Gastroesophageal sphincter (tissue), 4 donors: ENCODE results near the gene FGF19. TPM values are rescaled to one million over a fixed set of nuclear protein-coding genes. Genes with fewer than 3 reads are reported as not detected.

Experiments
- ATAC-seq: fragments of 150-250 bp; one replicate; pipeline ENCODE4 v1.9.1; 2016; ENCODE audit warnings: mild to moderate bottlenecking, moderate library complexity
- H3K27ac ChIP-seq, 4 donors: fragments of 200-600 bp; sonication (generic) in 3 of 4; 1 replicate in 3 of 4; 2 replicates in 1 of 4; pipeline ENCODE4 v1.5.1; 2016 to 2019
- H3K27me3 ChIP-seq: fragments of 200-600 bp; sonication (generic); one replicate; pipeline ENCODE4 v1.5.1; 2019
- H3K36me3 ChIP-seq, 2 donors: fragments of 200-600 bp; sonication (generic); one replicate each; pipeline ENCODE4 v1.5.1; 2019; ENCODE audit warnings: control low read depth in 1 of 2
- H3K4me1 ChIP-seq, 3 donors: fragments of 200-600 bp; sonication (generic); 1 replicate in 2 of 3; 2 replicates in 1 of 3; pipeline ENCODE4 v1.5.1; 2016 to 2019; ENCODE audit warnings: control low read depth in 2 of 3
- H3K4me3 ChIP-seq, 2 donors: fragments of 200-600 bp; sonication (generic); one replicate each; pipeline ENCODE4 v1.5.1; 2019; ENCODE audit warnings: mild to moderate bottlenecking in 1 of 2, moderate library complexity in 1 of 2
- H3K9me3 ChIP-seq, 3 donors: fragments of 200-600 bp; sonication (generic); one replicate each; pipeline ENCODE4 v1.5.1; 2017 to 2019; ENCODE audit warnings: control low read depth in 2 of 3
- EP300 ChIP-seq: sonication (generic); formaldehyde crosslinking; IDR thresholded peaks from one replicate; pipeline ENCODE4 v1.6.1; 2017; ENCODE audit warnings: antibody characterized with exemption, mild to moderate bottlenecking
- POLR2A ChIP-seq, 2 donors: fragments of 450-650 bp; IDR thresholded peaks; one replicate each; pipeline ENCODE4 v1.6.1; 2017; ENCODE audit warnings: antibody characterized with exemption in 2 of 2, mild to moderate bottlenecking in 2 of 2, moderate library complexity in 1 of 2
- POLR2AphosphoS5 ChIP-seq: sonication (generic); formaldehyde crosslinking; IDR thresholded peaks from one replicate; pipeline ENCODE4 v1.6.1; 2017; ENCODE audit warnings: antibody characterized with exemption
- WGBS, 2 donors: methylation state at CpG; one replicate each; pipeline ENCODE4 v1.1.5; 2018; ENCODE audit warnings: low coverage in 1 of 2; 5-methylcytosine and 5-hydroxymethylcytosine counted together
- total RNA-seq, 4 donors: library from RNA; depleted of rRNA; stranded (reverse); fragments of >200 nt; gene quantifications; one replicate each; pipeline ENCODE4 v1.1.0, GENCODE V29; 2016
- TF ChIP-seq, protein P1 (sequence below), 4 experiments: fragments of 200-600 bp in 2 of 4; fragments of 450-650 bp in 2 of 4; sonication (generic) in 1 of 4; IDR thresholded peaks; one replicate each; pipeline ENCODE4 v1.5.1; 2017 to 2019; ENCODE audit warnings: antibody characterized with exemption in 4 of 4, mild to moderate bottlenecking in 2 of 4, moderate library complexity in 2 of 4

Gene FGF19
- total RNA-seq, 4 donors from 2014 or later = not detected

DNA sequence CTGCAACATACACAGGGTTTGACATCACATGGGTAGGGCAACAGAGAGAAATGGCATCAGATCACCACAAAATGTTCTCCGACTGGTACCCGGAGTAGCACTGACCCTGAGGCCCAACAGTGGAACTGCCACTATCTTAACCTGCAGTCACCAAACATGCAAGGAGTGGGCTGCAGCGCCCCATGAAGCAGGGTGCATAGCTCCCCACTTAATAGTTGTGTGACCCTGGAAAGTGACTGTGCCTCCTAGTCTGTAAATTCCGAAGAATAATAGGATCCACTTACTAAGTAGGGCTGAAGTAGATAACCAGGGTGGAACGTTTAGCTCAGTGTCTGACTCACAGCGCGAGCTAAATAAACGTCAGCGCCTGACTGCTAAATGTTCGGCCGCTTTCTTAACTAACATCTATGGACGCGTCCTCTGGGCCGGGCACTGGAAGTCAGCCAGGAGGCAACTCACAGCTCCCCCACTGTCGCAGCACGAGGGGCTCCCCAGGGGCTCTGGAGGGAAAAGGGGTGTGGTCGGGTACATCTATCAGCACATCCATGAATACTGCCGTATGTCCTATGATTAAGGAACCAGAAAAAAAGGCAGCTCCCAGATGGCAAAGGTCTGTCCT is 29.4 kb downstream of the FGF19 start:
- no peak for ATAC-seq
- Histone ChIP-seq H3K27me3 (no peaks in the 10 kb centered on the region), H3K4me3 (peak overlapping the region; percentile 67 to 100), H3K9me3 (no peaks in the 10 kb centered on the region), H3K27ac (peak overlapping the region; percentile 35 to 91 (median 84)), H3K36me3 (peaks cover 0 to 30% of the 10 kb centered on the region in 2 donors), H3K4me1 (peaks cover 0 to 42% (median 19%) of the 10 kb centered on the region in 3 donors)
- whole genome bisulfite sequencing, 2 donors = 43% methylated on average over 6 of the region's 18 CpGs; no CpG with 5 or more reads in 1 of the 2 donors
- TF ChIP-seq POLR2AphosphoS5 (no peak), POLR2A (IDR thresholded peaks at IDR 0.05) (no peak), EP300 (no peak)
- TF ChIP-seq, protein P1, sequence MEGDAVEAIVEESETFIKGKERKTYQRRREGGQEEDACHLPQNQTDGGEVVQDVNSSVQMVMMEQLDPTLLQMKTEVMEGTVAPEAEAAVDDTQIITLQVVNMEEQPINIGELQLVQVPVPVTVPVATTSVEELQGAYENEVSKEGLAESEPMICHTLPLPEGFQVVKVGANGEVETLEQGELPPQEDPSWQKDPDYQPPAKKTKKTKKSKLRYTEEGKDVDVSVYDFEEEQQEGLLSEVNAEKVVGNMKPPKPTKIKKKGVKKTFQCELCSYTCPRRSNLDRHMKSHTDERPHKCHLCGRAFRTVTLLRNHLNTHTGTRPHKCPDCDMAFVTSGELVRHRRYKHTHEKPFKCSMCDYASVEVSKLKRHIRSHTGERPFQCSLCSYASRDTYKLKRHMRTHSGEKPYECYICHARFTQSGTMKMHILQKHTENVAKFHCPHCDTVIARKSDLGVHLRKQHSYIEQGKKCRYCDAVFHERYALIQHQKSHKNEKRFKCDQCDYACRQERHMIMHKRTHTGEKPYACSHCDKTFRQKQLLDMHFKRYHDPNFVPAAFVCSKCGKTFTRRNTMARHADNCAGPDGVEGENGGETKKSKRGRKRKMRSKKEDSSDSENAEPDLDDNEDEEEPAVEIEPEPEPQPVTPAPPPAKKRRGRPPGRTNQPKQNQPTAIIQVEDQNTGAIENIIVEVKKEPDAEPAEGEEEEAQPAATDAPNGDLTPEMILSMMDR (IDR thresholded peaks at IDR 0.05) = no peak

DNA sequence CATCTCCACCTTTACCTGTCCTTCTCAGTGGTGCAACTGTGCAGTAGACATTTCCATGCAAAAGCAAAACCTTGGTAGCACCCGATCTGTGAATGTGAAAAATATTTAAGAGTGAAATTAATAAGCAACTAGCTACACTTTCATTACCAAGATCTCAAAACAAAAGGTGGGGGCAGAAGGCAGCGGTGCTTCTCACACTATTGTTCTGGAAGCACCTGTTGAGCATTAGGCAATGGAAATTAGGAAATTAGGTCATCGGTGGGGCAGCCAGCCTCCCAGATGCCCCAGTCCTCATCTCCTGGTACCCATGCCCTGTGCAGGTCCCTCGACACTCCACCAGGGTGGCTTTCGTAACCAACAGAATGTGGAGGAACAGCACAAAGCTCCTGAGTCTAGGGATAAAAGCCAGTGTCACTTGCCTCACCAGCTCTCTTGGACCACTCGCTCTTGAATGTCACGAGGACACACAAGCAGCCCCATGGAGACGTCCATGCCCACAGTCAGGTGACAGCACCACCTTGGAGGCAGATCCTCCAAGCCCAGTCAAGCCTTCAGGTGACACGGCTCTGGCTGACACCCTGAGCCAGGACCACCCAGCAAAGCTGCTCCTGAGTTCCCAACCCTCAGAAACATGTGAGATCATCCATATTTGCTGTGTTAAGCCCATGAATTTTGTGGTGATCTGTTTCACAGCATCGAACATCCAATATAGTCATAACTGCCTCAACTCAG is 31.9 kb downstream of the FGF19 start:
- Histone ChIP-seq H3K27me3 (no peaks in the 10 kb centered on the region), H3K36me3 (peaks cover 0 to 51% of the 10 kb centered on the region in 2 donors), H3K27ac (no peak overlapping the region), H3K9me3 (no peaks in the 10 kb centered on the region), H3K4me1 (peaks cover 0 to 45% (median 19%) of the 10 kb centered on the region in 3 donors), H3K4me3 (no peak overlapping the region)
- WGBS, 2 donors = 71 to 74% methylated on average over 3 to 5 of the region's 10 CpGs
- TF ChIP-seq, protein P1 (IDR thresholded peaks at IDR 0.05) = no peak
- TF ChIP-seq POLR2A (IDR thresholded peaks at IDR 0.05) (no peak), POLR2AphosphoS5 (no peak), EP300 (no peak)
- ATAC-seq = no peak

DNA sequence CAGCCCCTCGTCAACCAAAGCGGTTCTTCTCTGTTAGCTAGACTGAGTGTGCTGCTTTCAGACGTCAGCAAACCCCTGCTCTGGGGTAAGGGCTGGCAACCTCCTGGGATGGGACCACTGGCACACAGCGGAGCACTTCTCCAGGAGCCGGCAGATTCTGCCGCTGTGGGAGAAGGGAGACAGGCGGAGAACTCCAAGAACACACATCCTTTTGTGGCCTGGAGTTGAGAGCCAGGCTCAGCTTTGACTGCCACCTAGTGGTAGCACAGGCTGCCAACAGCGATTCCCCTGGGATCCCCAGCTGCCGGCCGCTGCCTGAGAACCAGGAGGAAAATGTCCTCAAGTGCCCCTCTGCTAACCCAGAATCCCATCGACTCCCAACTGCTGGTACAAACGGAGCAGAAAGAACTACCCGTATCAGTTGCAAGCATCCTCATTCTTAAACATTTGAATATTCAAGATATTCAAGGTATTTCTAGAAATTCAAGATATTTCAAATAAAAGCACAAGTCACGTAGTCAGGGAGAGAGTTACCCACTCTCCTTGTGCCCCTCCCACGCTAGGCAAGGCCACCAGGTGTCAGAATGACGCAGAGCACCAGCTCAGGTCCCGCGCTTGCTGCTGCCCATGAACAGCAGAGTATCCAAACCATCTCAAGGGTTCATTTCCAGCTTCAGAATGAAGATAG is 33.5 kb downstream of the FGF19 start:
- H3K36me3 ChIP-seq = peaks cover 0 to 67% of the 10 kb centered on the region in 2 donors
- WGBS, 2 donors = 28 to 29% methylated on average over 11 to 13 of the region's 18 CpGs

DNA sequence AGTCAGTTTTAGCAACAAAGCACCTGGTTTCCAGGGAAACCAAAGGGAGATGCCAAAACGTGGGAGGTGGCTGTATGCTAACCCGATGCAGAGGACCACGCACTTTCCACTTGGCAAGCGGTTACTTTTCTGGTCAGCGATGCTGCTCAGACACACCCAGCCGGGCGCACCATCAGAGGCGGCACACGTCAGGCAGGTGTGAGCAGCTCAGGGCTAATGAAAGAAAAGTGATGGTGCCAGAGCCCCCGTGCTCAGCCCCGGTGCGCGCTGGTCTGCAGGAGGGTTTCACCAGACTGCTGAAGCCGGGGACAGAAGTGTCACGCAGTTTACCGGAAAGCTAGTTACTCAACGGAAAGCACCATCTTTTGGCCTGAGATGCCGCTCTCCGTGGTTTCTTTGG is 34.3 kb downstream of the FGF19 start:
- Histone ChIP-seq H3K27ac (no peak overlapping the region), H3K27me3 (no peaks in the 10 kb centered on the region), H3K36me3 (peaks cover 0 to 75% of the 10 kb centered on the region in 2 donors), H3K9me3 (no peaks in the 10 kb centered on the region), H3K4me1 (peaks cover 0 to 37% (median 17%) of the 10 kb centered on the region in 3 donors), H3K4me3 (no peak overlapping the region)
- 62% methylated on average over 9 of the region's 19 CpGs; no CpG with 5 or more reads in 1 of the 2 donors for WGBS, 2 donors
- ATAC-seq = no peak
- TF ChIP-seq, protein P1 (IDR thresholded peaks at IDR 0.05) = no peak
- TF ChIP-seq POLR2A (IDR thresholded peaks at IDR 0.05) = no peak
- TF ChIP-seq EP300 = no peak
- no peak for TF ChIP-seq POLR2AphosphoS5

More for the DNA sequence above, 33.5 kb downstream of the FGF19 start:
- peak; percentile 72 for ATAC-seq
- TF ChIP-seq POLR2A (IDR thresholded peaks at IDR 0.05) (no peak), POLR2AphosphoS5 (no peak)
- TF ChIP-seq, protein P1 (IDR thresholded peaks at IDR 0.05) = peak in 3 of 4 experiments; percentile 92 to 95 (median 94)
- Histone ChIP-seq H3K9me3 (no peaks in the 10 kb centered on the region), H3K4me3 (no peak overlapping the region), H3K4me1 (peaks cover 0 to 40% (median 19%) of the 10 kb centered on the region in 3 donors), H3K27me3 (no peaks in the 10 kb centered on the region), H3K27ac (peak overlapping the region in 3 of 4 donors; percentile 59 to 68 (median 64))
